ENCODE measurements around the gene ZNG1A. TPM values are rescaled to one million over a fixed set of nuclear protein-coding genes. Genes with fewer than 3 reads are reported as not detected.
"Not testable (repeated sequence)": the region's sequence is repeated elsewhere in the genome, so short reads cannot be mapped to it uniquely, and the experiment has no call there.

Gene ZNG1A
- total RNA-seq, 1 experiment from 2014 or later = 19.5 TPM

DNA sequence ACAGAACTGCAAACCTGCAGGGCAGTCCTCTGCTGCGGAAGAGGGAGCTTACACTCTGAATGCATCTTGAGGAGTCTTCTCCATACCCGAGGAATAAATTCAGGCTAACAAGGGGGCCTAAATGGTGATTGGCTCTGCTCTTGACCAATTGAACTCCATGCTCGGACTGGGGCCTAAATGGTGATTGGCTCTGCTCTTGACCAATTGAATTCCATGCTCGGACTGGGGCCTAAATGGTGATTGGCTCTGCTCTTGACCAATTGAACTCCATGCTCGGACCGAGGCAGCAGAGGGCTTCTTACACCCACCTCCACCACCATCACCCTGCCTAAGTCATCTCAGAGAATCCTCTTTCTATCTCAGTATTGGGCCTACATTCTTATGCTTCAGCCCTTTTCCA lies 79.0 kb downstream of the ZNG1A start:
- H3K4me1 ChIP-seq (replicated peaks; ENCODE audit: insufficient read depth); BruUV-seq (replicated peaks); DNase-seq; H2AFZ ChIP-seq; H3K36me3 ChIP-seq (ENCODE audit: low read depth); H3K4me2 ChIP-seq; H3K4me3 ChIP-seq; H4K20me1 ChIP-seq (ENCODE audit: insufficient read depth); H3F3A ChIP-seq (ENCODE audit: insufficient read depth, low read depth); CTCF ChIA-PET; intact Hi-C loops (cut with micrococcal nuclease; ENCODE audit: unreplicated experiment); H3K9me3 ChIP-seq (ENCODE audit: insufficient read depth, low read depth); H3K79me2 ChIP-seq (ENCODE audit: low read depth); H3K27me3 ChIP-seq (ENCODE audit: insufficient read depth, low read depth); H3K9me2 ChIP-seq (ENCODE audit: insufficient read depth); POLR2A ChIA-PET (ENCODE audit: unreplicated experiment); H3K27ac ChIP-seq: not testable (repeated sequence)

GRCh38 chr9:98775-99174 lies 80.1 kb downstream of the ZNG1A start:
- H3F3A ChIP-seq (ENCODE audit: insufficient read depth, low read depth); H3K4me1 ChIP-seq (replicated peaks; ENCODE audit: insufficient read depth); BruUV-seq (replicated peaks); DNase-seq; H2AFZ ChIP-seq; H3K27me3 ChIP-seq (ENCODE audit: insufficient read depth, low read depth); H3K79me2 ChIP-seq (ENCODE audit: low read depth); H3K9me2 ChIP-seq (ENCODE audit: insufficient read depth); H4K20me1 ChIP-seq (ENCODE audit: insufficient read depth); H3K9me3 ChIP-seq (ENCODE audit: insufficient read depth, low read depth); H3K4me2 ChIP-seq; H3K27ac ChIP-seq; intact Hi-C loops (cut with micrococcal nuclease; ENCODE audit: unreplicated experiment); POLR2A ChIA-PET (ENCODE audit: unreplicated experiment); H3K4me3 ChIP-seq; CTCF ChIA-PET; H3K36me3 ChIP-seq (ENCODE audit: low read depth): not testable (repeated sequence)

DNA sequence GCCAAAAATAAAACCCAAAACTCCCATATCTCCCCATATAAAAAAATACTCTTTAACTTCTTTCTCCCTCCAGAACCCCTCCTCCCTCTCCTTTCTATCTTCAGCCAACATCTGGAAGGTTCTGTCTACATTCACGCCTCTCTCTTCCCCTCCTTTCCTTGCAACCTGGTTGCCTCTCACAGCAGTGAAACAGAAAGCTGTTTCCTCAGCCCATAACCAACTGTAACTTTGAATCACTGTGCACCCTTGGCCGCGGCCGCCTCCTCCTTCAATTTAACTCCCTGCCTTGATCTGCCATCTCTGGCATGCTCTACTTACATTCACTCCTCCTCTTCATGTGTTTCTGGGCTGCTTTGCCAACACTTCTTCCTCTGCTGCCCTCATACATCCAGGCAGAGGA lies 83.9 kb downstream of the ZNG1A start:
- H3K4me3 ChIP-seq; H3K4me2 ChIP-seq; H3K9me3 ChIP-seq (ENCODE audit: insufficient read depth, low read depth); H3K36me3 ChIP-seq (ENCODE audit: low read depth); DNase-seq; H3K79me2 ChIP-seq (ENCODE audit: low read depth); H3K27ac ChIP-seq; POLR2A ChIA-PET (ENCODE audit: unreplicated experiment); BruUV-seq (replicated peaks); CTCF ChIA-PET; H2AFZ ChIP-seq; H3K9me2 ChIP-seq (ENCODE audit: insufficient read depth); H3K27me3 ChIP-seq (ENCODE audit: insufficient read depth, low read depth); H4K20me1 ChIP-seq (ENCODE audit: insufficient read depth); intact Hi-C loops (cut with micrococcal nuclease; ENCODE audit: unreplicated experiment); H3K4me1 ChIP-seq (replicated peaks; ENCODE audit: insufficient read depth); H3F3A ChIP-seq (ENCODE audit: insufficient read depth, low read depth): not testable (repeated sequence)

DNA sequence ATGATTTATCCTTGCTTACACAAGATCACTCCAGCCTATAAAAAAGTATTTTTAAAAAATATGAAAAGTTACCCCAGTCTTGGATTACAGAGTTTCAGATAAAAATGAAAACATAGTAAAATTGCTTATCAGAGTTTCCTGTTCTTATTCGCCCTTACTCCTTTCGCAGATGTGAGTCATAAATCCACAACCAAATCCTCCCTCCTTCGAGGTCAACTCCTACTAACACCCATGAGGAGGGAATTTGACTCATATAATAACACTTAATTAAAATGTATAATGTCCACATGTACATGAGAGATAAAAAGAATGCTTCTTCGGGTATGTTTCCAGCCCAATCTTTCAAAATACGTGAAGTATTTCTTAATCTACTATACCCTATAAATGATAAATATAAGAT lies 84.5 kb downstream of the ZNG1A start:
- H3K4me3 ChIP-seq; H3K79me2 ChIP-seq (ENCODE audit: low read depth); DNase-seq; POLR2A ChIA-PET (ENCODE audit: unreplicated experiment); CTCF ChIA-PET; H3K27ac ChIP-seq; H3K9me2 ChIP-seq (ENCODE audit: insufficient read depth); H2AFZ ChIP-seq; H3K36me3 ChIP-seq (ENCODE audit: low read depth); H3K4me2 ChIP-seq; H3K27me3 ChIP-seq (ENCODE audit: insufficient read depth, low read depth); intact Hi-C loops (cut with micrococcal nuclease; ENCODE audit: unreplicated experiment); H3K9me3 ChIP-seq (ENCODE audit: insufficient read depth, low read depth); BruUV-seq (replicated peaks); H4K20me1 ChIP-seq (ENCODE audit: insufficient read depth); H3K4me1 ChIP-seq (replicated peaks; ENCODE audit: insufficient read depth); H3F3A ChIP-seq (ENCODE audit: insufficient read depth, low read depth): not testable (repeated sequence)

DNA sequence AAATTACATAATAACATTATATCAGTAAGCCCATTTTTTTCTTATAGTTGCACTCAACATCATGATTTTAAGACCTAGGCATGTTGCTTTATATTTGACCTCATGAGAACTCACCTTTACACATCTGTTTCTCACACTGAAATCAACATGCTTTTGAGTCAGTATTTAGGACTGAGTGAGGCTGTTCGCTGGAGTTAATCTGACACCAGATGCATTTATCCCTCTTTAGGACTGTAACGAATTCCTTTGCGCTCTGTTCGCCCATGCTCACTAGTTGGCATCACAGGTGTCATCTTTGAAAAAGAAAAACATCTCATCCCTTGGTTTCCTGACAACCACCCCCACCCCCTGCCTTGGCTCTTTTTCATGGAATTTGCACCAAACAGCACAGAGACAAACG lies 84.9 kb downstream of the ZNG1A start:
- H3K4me1 ChIP-seq (replicated peaks; ENCODE audit: insufficient read depth); H3K4me3 ChIP-seq; H2AFZ ChIP-seq; H3F3A ChIP-seq (ENCODE audit: insufficient read depth, low read depth); H3K36me3 ChIP-seq (ENCODE audit: low read depth); H3K9me2 ChIP-seq (ENCODE audit: insufficient read depth); intact Hi-C loops (cut with micrococcal nuclease; ENCODE audit: unreplicated experiment); BruUV-seq (replicated peaks); DNase-seq; CTCF ChIA-PET; H3K9me3 ChIP-seq (ENCODE audit: insufficient read depth, low read depth); POLR2A ChIA-PET (ENCODE audit: unreplicated experiment); H3K27ac ChIP-seq; H3K79me2 ChIP-seq (ENCODE audit: low read depth); H3K27me3 ChIP-seq (ENCODE audit: insufficient read depth, low read depth); H3K4me2 ChIP-seq; H4K20me1 ChIP-seq (ENCODE audit: insufficient read depth): not testable (repeated sequence)

GRCh38 chr9:90851-91250 lies 88.0 kb downstream of the ZNG1A start:
- DNase-seq; H3K9me3 ChIP-seq (ENCODE audit: insufficient read depth, low read depth); POLR2A ChIA-PET (ENCODE audit: unreplicated experiment); H2AFZ ChIP-seq; BruUV-seq (replicated peaks); H3K9me2 ChIP-seq (ENCODE audit: insufficient read depth); H3K27ac ChIP-seq; H3K4me3 ChIP-seq; H3K4me1 ChIP-seq (replicated peaks; ENCODE audit: insufficient read depth); H3F3A ChIP-seq (ENCODE audit: insufficient read depth, low read depth); CTCF ChIA-PET; H3K4me2 ChIP-seq; H3K79me2 ChIP-seq (ENCODE audit: low read depth); H4K20me1 ChIP-seq (ENCODE audit: insufficient read depth); H3K27me3 ChIP-seq (ENCODE audit: insufficient read depth, low read depth); H3K36me3 ChIP-seq (ENCODE audit: low read depth); intact Hi-C loops (cut with micrococcal nuclease; ENCODE audit: unreplicated experiment): not testable (repeated sequence)

All from PC-9 (cell line).